Body of pancreas (tissue), 4 donors: ENCODE measurements around the gene CHN2.

Experiments
- POLR2A ChIP-seq, 3 donors: fragments of 450-650 bp; IDR thresholded peaks; one replicate each; pipeline ENCODE4 v1.6.1; 2016; ENCODE audit warnings: antibody characterized with exemption in 3 of 3, mild to moderate bottlenecking in 2 of 3
- TF ChIP-seq, protein P1 (sequence below), 7 experiments: fragments of 450-650 bp in 4 of 7; fragments of 200-600 bp in 3 of 7; sonication (generic) in 3 of 7; IDR thresholded peaks; one replicate each; pipeline ENCODE4 v1.5.1; 2016 to 2019; ENCODE audit warnings: antibody characterized with exemption in 7 of 7

- TF ChIP-seq, protein P1, sequence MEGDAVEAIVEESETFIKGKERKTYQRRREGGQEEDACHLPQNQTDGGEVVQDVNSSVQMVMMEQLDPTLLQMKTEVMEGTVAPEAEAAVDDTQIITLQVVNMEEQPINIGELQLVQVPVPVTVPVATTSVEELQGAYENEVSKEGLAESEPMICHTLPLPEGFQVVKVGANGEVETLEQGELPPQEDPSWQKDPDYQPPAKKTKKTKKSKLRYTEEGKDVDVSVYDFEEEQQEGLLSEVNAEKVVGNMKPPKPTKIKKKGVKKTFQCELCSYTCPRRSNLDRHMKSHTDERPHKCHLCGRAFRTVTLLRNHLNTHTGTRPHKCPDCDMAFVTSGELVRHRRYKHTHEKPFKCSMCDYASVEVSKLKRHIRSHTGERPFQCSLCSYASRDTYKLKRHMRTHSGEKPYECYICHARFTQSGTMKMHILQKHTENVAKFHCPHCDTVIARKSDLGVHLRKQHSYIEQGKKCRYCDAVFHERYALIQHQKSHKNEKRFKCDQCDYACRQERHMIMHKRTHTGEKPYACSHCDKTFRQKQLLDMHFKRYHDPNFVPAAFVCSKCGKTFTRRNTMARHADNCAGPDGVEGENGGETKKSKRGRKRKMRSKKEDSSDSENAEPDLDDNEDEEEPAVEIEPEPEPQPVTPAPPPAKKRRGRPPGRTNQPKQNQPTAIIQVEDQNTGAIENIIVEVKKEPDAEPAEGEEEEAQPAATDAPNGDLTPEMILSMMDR (IDR thresholded peaks at IDR 0.05) = no peak
- TF ChIP-seq POLR2A (IDR thresholded peaks at IDR 0.05) = no peak
Observed at GRCh38 chr7:29464753-29465152, 270.2 kb downstream of the CHN2 start.
